ENCODE results near the gene CCDC12.

CCDC12 gene

GRCh38 chr3:47006145-47006651, 29.7 kb upstream of the CCDC12 start:
- no peaks in the 10 kb centered on the region for H3K9me2 ChIP-seq (replicated peaks; ENCODE audit: insufficient read depth, low read length)
- H3K4me3 ChIP-seq (ENCODE audit: insufficient read depth, low read length, poor library complexity, severe bottlenecking), result no peak overlapping the region
- TF ChIP-seq EZH2phosphoT487 (conservative IDR thresholded peaks at IDR 0.05; ENCODE audit: low read length) (no peak), CTCF (IDR thresholded peaks at IDR 0.05; ENCODE audit: insufficient read depth, low read length, poor library complexity, severe bottlenecking) (no peak)
- H3K9me3 ChIP-seq (ENCODE audit: insufficient read depth, low read length), result no peaks in the 10 kb centered on the region
- H3K4me2 ChIP-seq (ENCODE audit: low read depth, low read length, poor library complexity, severe bottlenecking), result no peak overlapping the region
- no peak overlapping the region for H3K27ac ChIP-seq (ENCODE audit: low read depth, low read length)
- H2AFZ ChIP-seq (ENCODE audit: low read depth, low read length, severe bottlenecking), result no peak overlapping the region
- no peaks in the 10 kb centered on the region for H4K20me1 ChIP-seq (ENCODE audit: low read depth, low read length)
- peaks cover 1% of the 10 kb centered on the region; the same call in 1 of the 2 replicates for H3F3A ChIP-seq (ENCODE audit: insufficient read depth)
- H3K36me3 ChIP-seq (ENCODE audit: low read length), result no peaks in the 10 kb centered on the region
- H3K79me2 ChIP-seq (ENCODE audit: insufficient read depth, low read length), result no peaks in the 10 kb centered on the region
- H3K9ac ChIP-seq (ENCODE audit: low read length), result no peak overlapping the region
- no peaks in the 10 kb centered on the region for H3K27me3 ChIP-seq (ENCODE audit: low read length)

- H3K4me3 ChIP-seq (ENCODE audit: insufficient read depth, low read length, poor library complexity, severe bottlenecking), result no peak overlapping the region
- H3K27ac ChIP-seq (ENCODE audit: low read depth, low read length), result no peak overlapping the region
- H4K20me1 ChIP-seq (ENCODE audit: low read depth, low read length), result no peaks in the 10 kb centered on the region
- H2AFZ ChIP-seq (ENCODE audit: low read depth, low read length, severe bottlenecking), result no peak overlapping the region
- TF ChIP-seq CTCF (IDR thresholded peaks at IDR 0.05; ENCODE audit: insufficient read depth, low read length, poor library complexity, severe bottlenecking), result no peak
- TF ChIP-seq EZH2phosphoT487 (conservative IDR thresholded peaks at IDR 0.05; ENCODE audit: low read length), result no peak
- H3K36me3 ChIP-seq (ENCODE audit: low read length), result no peaks in the 10 kb centered on the region
- no peaks in the 10 kb centered on the region for H3K9me3 ChIP-seq (ENCODE audit: insufficient read depth, low read length)
- H3K9me2 ChIP-seq (replicated peaks; ENCODE audit: insufficient read depth, low read length), result no peaks in the 10 kb centered on the region
- H3K4me2 ChIP-seq (ENCODE audit: low read depth, low read length, poor library complexity, severe bottlenecking), result no peak overlapping the region
- no peaks in the 10 kb centered on the region for H3K79me2 ChIP-seq (ENCODE audit: insufficient read depth, low read length)
- H3K27me3 ChIP-seq (ENCODE audit: low read length), result no peaks in the 10 kb centered on the region
- no peak overlapping the region for H3K9ac ChIP-seq (ENCODE audit: low read length)
- H3F3A ChIP-seq (ENCODE audit: insufficient read depth), result no peaks in the 10 kb centered on the region
Measured at GRCh38 chr3:47005212-47006144, 28.9 kb upstream of the CCDC12 start.

GRCh38 chr3:47004369-47005211, 28.0 kb upstream of the CCDC12 start:
- Histone ChIP-seq H3K9me3 (ENCODE audit: insufficient read depth, low read length) (no peaks in the 10 kb centered on the region), H2AFZ (ENCODE audit: low read depth, low read length, severe bottlenecking) (no peak overlapping the region), H3K4me3 (ENCODE audit: insufficient read depth, low read length, poor library complexity, severe bottlenecking) (no peak overlapping the region), H3K4me2 (ENCODE audit: low read depth, low read length, poor library complexity, severe bottlenecking) (no peak overlapping the region), H3K79me2 (ENCODE audit: insufficient read depth, low read length) (no peaks in the 10 kb centered on the region), H3K27me3 (ENCODE audit: low read length) (no peaks in the 10 kb centered on the region), H3K27ac (ENCODE audit: low read depth, low read length) (no peak overlapping the region), H3K9me2 (replicated peaks; ENCODE audit: insufficient read depth, low read length) (no peaks in the 10 kb centered on the region), H4K20me1 (ENCODE audit: low read depth, low read length) (no peaks in the 10 kb centered on the region), H3K36me3 (ENCODE audit: low read length) (no peaks in the 10 kb centered on the region), H3K9ac (ENCODE audit: low read length) (no peak overlapping the region), H3F3A (ENCODE audit: insufficient read depth) (no peaks in the 10 kb centered on the region)
- TF ChIP-seq CTCF (IDR thresholded peaks at IDR 0.05; ENCODE audit: insufficient read depth, low read length, poor library complexity, severe bottlenecking) (no peak), EZH2phosphoT487 (conservative IDR thresholded peaks at IDR 0.05; ENCODE audit: low read length) (no peak)

Data from SU-DHL-6 (cell line).